HCT116 (cell line): ENCODE results near the gene SMIM10L2A. TPM values are rescaled to one million over a fixed set of nuclear protein-coding genes. Genes with fewer than 3 reads are reported as not detected.

Source experiments
- ATAC-seq: fragments of 200-7000 bp; cut with Tn5 transposase; 2 replicates; pipeline ENCODE4 v1.9.1; 2020; ENCODE audit warnings: mild to moderate bottlenecking, moderate library complexity
- BruUV-seq: library from RNA; stranded (reverse); fragments of 400-500 nt; replicated peaks from 2 replicates; lab custom pipeline; 2021; lab: Mats Ljungman, UMichigan
- CTCF ChIA-PET: fragments of 300-600 bp; sonication (Branson Sonifier 250); formaldehyde crosslinking; loops from one replicate; lab custom pipeline; 2021; ENCODE audit warnings: antibody characterized with exemption; lab: Charles Lee
- POLR2A ChIA-PET: fragments of 300-600, 350-600 bp; sonication (Branson Sonifier 250); formaldehyde crosslinking; loops from one replicate; lab custom pipeline; 2021; ENCODE audit warnings: antibody characterized with exemption; lab: Charles Lee
- RAD21 ChIA-PET, 2 experiments: fragments of 300-600 bp; sonication (Branson Sonifier 250); formaldehyde crosslinking; loops; one replicate each; lab custom pipeline; 2023; ENCODE audit warnings: low total read pairs in 2 of 2; ENCODE audit not compliant: uncharacterized antibody in 2 of 2, unreplicated experiment in 2 of 2, low non-redundant PET in 1 of 2; lab: Charles Lee
- DNase-seq: peaks from one replicate; pipeline ENCODE4 v3.0.0-alpha.2; 2010; ENCODE audit warnings: low read depth, low spot score
- H2AFZ ChIP-seq: fragments of 200-600 bp; shearing (Covaris generic), sonication (generic); 2 replicates; pipeline ENCODE4 v1.6.1; 2017; ENCODE audit warnings: low read depth, mixed run types, mixed read lengths, antibody characterized with exemption, low read length; ENCODE audit not compliant: poor library complexity, severe bottlenecking
- H3K27ac ChIP-seq: 2 replicates; pipeline ENCODE4 v1.5.1; 2012; ENCODE audit warnings: low read depth, low read length
- H3K27me3 ChIP-seq: fragments of 200-600 bp; sonication (generic); 2 replicates; pipeline ENCODE4 v1.6.1; 2016; ENCODE audit warnings: mixed run types, low read length, mixed read lengths; ENCODE audit not compliant: insufficient read depth
- H3K36me3 ChIP-seq, 2 experiments: fragments of 200-500 bp in 1 of 2; fragments of 200-600 bp in 1 of 2; sonication (Bioruptor generic) in 1 of 2; sonication (generic) in 1 of 2; 2 replicates each; pipeline versions ENCODE4 v1.5.1 to v1.6.1; 2014 to 2016; ENCODE audit warnings: low read length in 2 of 2, inconsistent platforms in 1 of 2, mixed read lengths in 1 of 2, mixed run types in 1 of 2; ENCODE audit not compliant: insufficient read depth in 2 of 2, control insufficient read depth in 1 of 2
- H3K4me1 ChIP-seq, 2 experiments: fragments of 200-600 bp in 1 of 2; sonication (generic) in 1 of 2; 2 replicates each; pipeline versions ENCODE4 v1.5.1 to v1.6.1; 2012 to 2017; ENCODE audit warnings: low read length in 2 of 2, inconsistent platforms in 1 of 2, mild to moderate bottlenecking in 1 of 2, mixed read lengths in 1 of 2, mixed run types in 1 of 2, moderate library complexity in 1 of 2; ENCODE audit not compliant: insufficient read depth in 2 of 2, control insufficient read depth in 1 of 2
- H3K4me2 ChIP-seq: fragments of 200-600 bp; sonication (generic); 2 replicates; pipeline ENCODE4 v1.6.1; 2017; ENCODE audit warnings: mixed run types, low read length, mixed read lengths
- H3K4me3 ChIP-seq, 2 experiments: fragments of 200-600 bp in 1 of 2; sonication (generic) in 1 of 2; replicated peaks in 1 of 2; 2 replicates each; pipeline ENCODE4 v1.5.1; 2011 to 2016; ENCODE audit warnings: low read length in 2 of 2, control low read depth in 1 of 2, low read depth in 1 of 2, mild to moderate bottlenecking in 1 of 2, mixed read lengths in 1 of 2, mixed run types in 1 of 2
- H3K79me2 ChIP-seq: fragments of 200-600 bp; sonication (generic); 2 replicates; pipeline ENCODE4 v1.6.1; 2017; ENCODE audit warnings: mild to moderate bottlenecking, mixed run types, low read length, moderate library complexity, mixed read lengths; ENCODE audit not compliant: insufficient read depth
- H3K9ac ChIP-seq: fragments of 200-600 bp; sonication (generic); 2 replicates; pipeline ENCODE4 v1.6.1; 2016; ENCODE audit warnings: low read length, mixed read lengths
- H3K9me2 ChIP-seq: fragments of 200-600 bp; sonication (generic), shearing (Covaris generic); 2 replicates; pipeline ENCODE4 v1.6.1; 2017; ENCODE audit warnings: mixed run types, mild to moderate bottlenecking, moderate library complexity; ENCODE audit not compliant: insufficient read depth
- H3K9me3 ChIP-seq, 2 experiments: fragments of 200-500 bp in 1 of 2; fragments of 200-600 bp in 1 of 2; sonication (Bioruptor generic) in 1 of 2; sonication (generic) in 1 of 2; 2 replicates each; pipeline ENCODE4 v1.6.1; 2014 to 2017; ENCODE audit warnings: low read length in 2 of 2, mixed read lengths in 2 of 2, inconsistent platforms in 1 of 2, low read depth in 1 of 2, mild to moderate bottlenecking in 1 of 2, mixed run types in 1 of 2, moderate library complexity in 1 of 2; ENCODE audit not compliant: control insufficient read depth in 1 of 2, insufficient read depth in 1 of 2
- H4K20me1 ChIP-seq: fragments of 200-600 bp; sonication (generic), shearing (Covaris generic); 2 replicates; pipeline ENCODE4 v1.6.1; 2017; ENCODE audit warnings: mixed run types, mild to moderate bottlenecking, moderate library complexity; ENCODE audit not compliant: insufficient read depth
- CBX3 ChIP-seq: IDR thresholded peaks from 2 replicates; pipeline ENCODE4 v1.6.1; 2012; ENCODE audit warnings: low read depth
- ELF1 ChIP-seq: IDR thresholded peaks from 2 replicates; pipeline ENCODE4 v1.6.1; 2012; ENCODE audit warnings: low read depth, borderline replicate concordance
- EZH2 ChIP-seq: fragments of 200-600 bp; sonication (generic); IDR thresholded peaks from 2 replicates; pipeline ENCODE4 v1.6.1; 2017; ENCODE audit warnings: antibody characterized with exemption, mixed run types
- FOSL1 ChIP-seq: IDR thresholded peaks from 2 replicates; pipeline ENCODE4 v1.6.1; 2012; ENCODE audit warnings: low read depth
- JUND ChIP-seq: IDR thresholded peaks from 2 replicates; pipeline ENCODE4 v1.6.1; 2012
- MAX ChIP-seq: IDR thresholded peaks from 2 replicates; pipeline ENCODE4 v1.6.1; 2012
- POLR2A ChIP-seq: IDR thresholded peaks from 2 replicates; pipeline ENCODE4 v1.7.0; 2011; ENCODE audit warnings: borderline replicate concordance; ENCODE audit not compliant: insufficient read depth, insufficient read length; ENCODE audit errors: extremely low read depth
- RAD21 ChIP-seq: IDR thresholded peaks from 2 replicates; pipeline ENCODE4 v1.6.1; 2012; ENCODE audit warnings: low read depth, mild to moderate bottlenecking
- SP1 ChIP-seq: IDR thresholded peaks from 2 replicates; pipeline ENCODE4 v1.6.1; 2012; ENCODE audit warnings: low read depth
- ZFX ChIP-seq: fragments of 450-650 bp; IDR thresholded peaks from 2 replicates; pipeline ENCODE4 v1.6.1; 2017
- ZNF274 ChIP-seq: fragments of 200-500 bp; sonication (Bioruptor generic); IDR thresholded peaks from 2 replicates; pipeline ENCODE4 v1.6.1; 2014; ENCODE audit warnings: mild to moderate bottlenecking, low read depth, low read length, inconsistent platforms
- intact Hi-C: fragments of 100-400 bp; cut with micrococcal nuclease; formaldehyde crosslinking; loops from 2 replicates; pipeline ENCODE4 v1.10.0; 2022
- total RNA-seq: library from RNA; stranded (reverse); gene quantifications from one replicate; pipeline ENCODE4 v1.2.1, GENCODE V29; 2021; ENCODE audit not compliant: unreplicated experiment

Gene SMIM10L2A
- total RNA-seq, 1 experiment from 2014 or later, result 1.5 TPM

- BruUV-seq, result no TSS peak
- Histone ChIP-seq H4K20me1 (no peaks in the 10 kb centered on the region), H3K27me3 (peaks cover 26% of the 10 kb centered on the region), H2AFZ (no peak overlapping the region), H3K27ac (no peak overlapping the region), H3K36me3 (no peaks in the 10 kb centered on the region), H3K9ac (no peak overlapping the region), H3K4me3 (no peak overlapping the region), H3K9me2 (no peaks in the 10 kb centered on the region), H3K79me2 (no peaks in the 10 kb centered on the region), H3K9me3 (no peaks in the 10 kb centered on the region), H3K4me2 (no peak overlapping the region), H3K4me1 (no peaks in the 10 kb centered on the region)
- TF ChIP-seq EZH2 (no peak), CBX3 (no peak), ELF1 (no peak)
- intact Hi-C loops, result no loop called here
- no peak for DNase-seq
- no peak for ATAC-seq
- CTCF ChIA-PET, result no interaction called here
- POLR2A ChIA-PET, result no interaction called here
- RAD21 ChIA-PET, result no interaction called here
Measured at GRCh38 chrX:135433531-135434257, 11.9 kb downstream of the SMIM10L2A start.

GRCh38 chrX:135434258-135435138 lies 12.8 kb downstream of the SMIM10L2A start:
- DNase-seq (no peak), ATAC-seq (no peak)
- no peak overlapping the region for H3K9ac ChIP-seq
- no peak overlapping the region for H3K4me3 ChIP-seq
- no peak overlapping the region for H2AFZ ChIP-seq
- H3K27me3 ChIP-seq, result peaks cover 19% of the 10 kb centered on the region
- ChIA-PET CTCF (no interaction called here), POLR2A (no interaction called here), RAD21 (no interaction called here)
- no peaks in the 10 kb centered on the region for H4K20me1 ChIP-seq
- TF ChIP-seq MAX (no peak), JUND (no peak), ELF1 (no peak), ZNF274 (no peak), ZFX (no peak), SP1 (no peak), RAD21 (no peak), POLR2A (no peak), FOSL1 (no peak)
- H3K9me3 ChIP-seq, result no peaks in the 10 kb centered on the region
- BruUV-seq, result no TSS peak
- intact Hi-C loops, result no loop called here
- no peaks in the 10 kb centered on the region for H3K36me3 ChIP-seq
- H3K9me2 ChIP-seq, result no peaks in the 10 kb centered on the region
- no peak overlapping the region for H3K4me2 ChIP-seq
- no peaks in the 10 kb centered on the region for H3K79me2 ChIP-seq
- no peaks in the 10 kb centered on the region for H3K4me1 ChIP-seq
- H3K27ac ChIP-seq, result no peak overlapping the region
